ENCODE measurements around the gene MRPL1. TPM values are rescaled to one million over a fixed set of nuclear protein-coding genes. Genes with fewer than 3 reads are reported as not detected.

The MRPL1 gene
- total and polyA plus RNA-seq, 8 donors = 8.0 to 27.7 (median 13.1) TPM

GRCh38 chr4:77881460-77882295 is 19.0 kb downstream of the MRPL1 start:
- Histone ChIP-seq H3K4me3 (no peak overlapping the region), H3K27ac (no peak overlapping the region), H3K27me3 (no peaks in the 10 kb centered on the region), H3K4me1 (peaks cover 0 to 4% (median 0%) of the 10 kb centered on the region in 3 donors), H3K36me3 (peaks cover 0 to 15% (median 0%) of the 10 kb centered on the region in 3 donors), H3K9me3 (no peaks in the 10 kb centered on the region)
- FAIRE-seq (no peak), DNase-seq (peak in 1 of 6 donors; percentile 36), ATAC-seq (peak; percentile 84 to 89 (median 88))
- TF ChIP-seq, protein P1, sequence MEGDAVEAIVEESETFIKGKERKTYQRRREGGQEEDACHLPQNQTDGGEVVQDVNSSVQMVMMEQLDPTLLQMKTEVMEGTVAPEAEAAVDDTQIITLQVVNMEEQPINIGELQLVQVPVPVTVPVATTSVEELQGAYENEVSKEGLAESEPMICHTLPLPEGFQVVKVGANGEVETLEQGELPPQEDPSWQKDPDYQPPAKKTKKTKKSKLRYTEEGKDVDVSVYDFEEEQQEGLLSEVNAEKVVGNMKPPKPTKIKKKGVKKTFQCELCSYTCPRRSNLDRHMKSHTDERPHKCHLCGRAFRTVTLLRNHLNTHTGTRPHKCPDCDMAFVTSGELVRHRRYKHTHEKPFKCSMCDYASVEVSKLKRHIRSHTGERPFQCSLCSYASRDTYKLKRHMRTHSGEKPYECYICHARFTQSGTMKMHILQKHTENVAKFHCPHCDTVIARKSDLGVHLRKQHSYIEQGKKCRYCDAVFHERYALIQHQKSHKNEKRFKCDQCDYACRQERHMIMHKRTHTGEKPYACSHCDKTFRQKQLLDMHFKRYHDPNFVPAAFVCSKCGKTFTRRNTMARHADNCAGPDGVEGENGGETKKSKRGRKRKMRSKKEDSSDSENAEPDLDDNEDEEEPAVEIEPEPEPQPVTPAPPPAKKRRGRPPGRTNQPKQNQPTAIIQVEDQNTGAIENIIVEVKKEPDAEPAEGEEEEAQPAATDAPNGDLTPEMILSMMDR (IDR thresholded peaks at IDR 0.05) = no peak
- intact Hi-C loops (cut with DNase I) = no loop called here
- 59 to 65% methylated on average over 8 of the region's 8 CpGs for WGBS, 2 donors

DNA sequence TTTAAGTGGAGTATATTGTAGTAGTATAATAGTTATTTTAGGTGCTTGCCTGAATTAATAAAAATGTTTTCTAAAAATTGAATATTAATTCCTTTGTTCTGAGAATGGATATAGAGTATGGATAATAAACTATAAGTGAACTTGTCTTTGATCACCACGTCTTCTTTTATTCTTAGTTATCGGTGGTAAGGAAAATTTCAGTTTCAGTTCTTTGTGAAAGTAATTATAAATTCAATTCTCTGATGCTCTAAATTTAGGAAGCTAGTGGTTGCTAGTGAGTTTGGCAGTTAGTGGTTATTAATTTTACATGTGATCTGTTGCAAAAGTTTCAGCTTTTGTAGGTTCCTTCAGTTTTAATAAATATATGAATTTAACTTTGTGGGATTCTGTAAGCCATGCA is 30.8 kb downstream of the MRPL1 start:
- Histone ChIP-seq H3K9me3 (no peaks in the 10 kb centered on the region), H3K4me1 (no peaks in the 10 kb centered on the region), H3K27me3 (no peaks in the 10 kb centered on the region), H3K4me3 (no peak overlapping the region), H3K36me3 (no peaks in the 10 kb centered on the region), H3K27ac (no peak overlapping the region)
- DNase-seq (no peak), FAIRE-seq (no peak), ATAC-seq (no peak)
- TF ChIP-seq, protein P1 (IDR thresholded peaks at IDR 0.05) = no peak
- WGBS, 2 donors = 92% methylated on average over 2 of the region's 2 CpGs
- intact Hi-C loops (cut with DNase I) = no loop called here

DNA sequence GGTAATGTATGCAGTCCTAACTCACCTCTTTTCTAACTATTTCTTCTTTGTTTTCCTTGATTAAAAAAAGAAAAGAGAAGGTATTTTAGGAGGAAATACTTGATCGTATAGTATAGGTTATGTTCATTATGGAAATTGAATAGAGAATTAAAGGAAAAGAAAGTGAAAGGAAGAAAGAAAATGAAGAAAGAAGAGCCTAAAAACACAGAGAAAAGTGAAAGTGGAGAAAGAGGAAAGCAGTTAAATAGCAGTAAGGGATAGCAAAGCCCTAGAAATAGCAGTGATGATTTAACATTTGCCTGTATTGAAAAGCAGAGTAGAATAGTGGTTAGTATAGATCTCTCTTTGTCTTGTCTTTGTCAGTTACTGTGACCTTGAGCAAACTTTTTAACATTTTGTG is 37.0 kb downstream of the MRPL1 start:
- Histone ChIP-seq H3K4me1 (no peaks in the 10 kb centered on the region), H3K36me3 (no peaks in the 10 kb centered on the region), H3K9me3 (no peaks in the 10 kb centered on the region), H3K27me3 (no peaks in the 10 kb centered on the region), H3K4me3 (no peak overlapping the region), H3K27ac (no peak overlapping the region)
- WGBS, 2 donors = 85 to 89% methylated on average over 1 of the region's 1 CpG
- ATAC-seq (no peak), FAIRE-seq (no peak), DNase-seq (no peak)
- TF ChIP-seq, protein P1 (IDR thresholded peaks at IDR 0.05) = no peak
- intact Hi-C loops (cut with DNase I) = no loop called here

DNA sequence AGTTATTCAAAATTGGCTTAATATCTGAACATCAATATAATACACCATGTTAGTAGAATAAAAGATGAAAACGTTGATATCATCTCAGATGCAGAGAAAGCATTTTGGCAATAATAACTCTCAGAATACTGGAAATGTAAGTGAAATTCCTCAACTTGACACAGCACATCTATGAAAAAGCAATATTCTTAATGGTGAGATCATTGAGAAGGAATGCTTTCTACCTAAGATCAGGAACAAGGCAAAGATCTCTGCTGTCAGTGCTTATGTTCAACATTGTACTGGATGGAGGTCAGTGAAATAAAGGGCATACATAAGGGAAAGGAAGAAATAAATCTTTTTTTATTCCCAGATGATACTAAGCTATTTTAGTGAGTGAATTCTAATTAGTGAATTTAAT is 40.6 kb downstream of the MRPL1 start:
- intact Hi-C loops (cut with DNase I) = no loop called here
- H3K36me3 ChIP-seq = no peaks in the 10 kb centered on the region
- FAIRE-seq = no peak
- no peak overlapping the region for H3K27ac ChIP-seq
- TF ChIP-seq, protein P1 (IDR thresholded peaks at IDR 0.05) = no peak
- no peaks in the 10 kb centered on the region for H3K9me3 ChIP-seq
- no peak for DNase-seq
- H3K4me3 ChIP-seq = no peak overlapping the region
- ATAC-seq = no peak
- no peaks in the 10 kb centered on the region for H3K4me1 ChIP-seq
- H3K27me3 ChIP-seq = no peaks in the 10 kb centered on the region
- WGBS, 2 donors = 88 to 96% methylated on average over 1 of the region's 1 CpG

DNA sequence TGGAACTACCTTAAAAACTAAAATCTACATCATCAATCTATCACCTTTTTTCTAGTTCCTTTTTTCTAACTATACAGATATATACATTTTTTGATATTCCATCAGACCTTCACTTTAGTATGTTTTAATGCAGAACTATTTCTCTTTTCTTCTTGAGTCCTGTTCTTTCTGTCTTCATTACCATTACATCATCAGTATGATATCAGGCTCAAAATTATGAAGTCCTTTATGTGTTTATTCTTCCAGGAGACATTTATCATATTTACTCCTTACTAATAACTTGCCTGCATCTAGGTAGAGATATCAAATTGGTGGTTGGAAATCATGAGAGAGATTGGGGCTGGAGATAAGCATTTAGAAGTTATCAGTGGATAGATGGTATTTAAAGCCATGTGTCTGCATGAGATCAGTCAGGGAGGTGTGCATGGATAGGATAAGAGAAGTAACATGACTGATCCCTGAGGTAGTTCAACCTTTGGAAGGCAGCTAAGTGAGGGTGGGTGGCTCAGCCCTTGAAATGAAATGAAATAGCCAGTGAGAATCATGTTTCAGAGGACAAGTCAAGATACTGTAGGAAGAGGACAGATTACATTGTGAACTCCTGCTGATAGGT is 43.1 kb downstream of the MRPL1 start:
- H3K27ac ChIP-seq = no peak overlapping the region
- no peak for FAIRE-seq
- H3K9me3 ChIP-seq = no peaks in the 10 kb centered on the region
- no peak for ATAC-seq
- no peaks in the 10 kb centered on the region for H3K36me3 ChIP-seq
- H3K27me3 ChIP-seq = no peaks in the 10 kb centered on the region
- no peak overlapping the region for H3K4me3 ChIP-seq
- DNase-seq = no peak
- intact Hi-C loops (cut with DNase I) = no loop called here
- no peaks in the 10 kb centered on the region for H3K4me1 ChIP-seq
- TF ChIP-seq, protein P1 (IDR thresholded peaks at IDR 0.05) = no peak
